OCI-LY3 (cell line): Measurements from ENCODE around the gene SMARCA4.

Source experiments
- CTCF ChIP-seq: fragments of 200-600, 300-600 bp; sonication (generic); IDR thresholded peaks from 2 replicates; pipeline ENCODE4 v1.5.1; 2014; ENCODE audit warnings: antibody characterized with exemption, low read length, low read depth
- EZH2phosphoT487 ChIP-seq: fragments of 200-600 bp; shearing (Covaris generic); IDR thresholded peaks from 2 replicates; pipeline ENCODE4 v1.6.1; 2018; ENCODE audit warnings: antibody characterized with exemption, mixed run types, low read depth

GRCh38 chr19:11014403-11014911 is 53.6 kb downstream of the SMARCA4 start:
- TF ChIP-seq CTCF (no peak), EZH2phosphoT487 (no peak)
